Measurements from ENCODE around the gene SLIT1.

DNA sequence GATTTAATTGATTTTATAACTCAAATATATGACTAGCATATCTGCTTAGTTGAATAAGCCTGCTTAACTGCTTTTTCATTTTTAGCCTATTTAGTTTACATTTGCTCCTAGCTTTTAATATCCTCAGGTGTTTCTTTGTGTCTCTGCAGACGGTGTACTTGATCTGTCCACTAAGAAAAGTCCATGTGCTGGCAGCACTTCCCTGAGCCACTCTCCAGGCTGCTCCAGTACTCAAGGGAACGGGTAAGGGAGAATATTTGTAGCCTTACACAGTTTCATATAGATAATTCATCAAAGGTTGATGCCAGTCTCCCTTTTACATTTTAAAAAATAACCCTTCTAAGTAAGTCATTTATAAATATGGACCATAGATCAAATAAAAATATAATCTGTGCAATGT lies 233.8 kb downstream of the SLIT1 start:
- TF ChIP-seq EZH2 (IDR thresholded peaks at IDR 0.05; ENCODE audit: low read length) = no peak
- TF ChIP-seq, protein P1, sequence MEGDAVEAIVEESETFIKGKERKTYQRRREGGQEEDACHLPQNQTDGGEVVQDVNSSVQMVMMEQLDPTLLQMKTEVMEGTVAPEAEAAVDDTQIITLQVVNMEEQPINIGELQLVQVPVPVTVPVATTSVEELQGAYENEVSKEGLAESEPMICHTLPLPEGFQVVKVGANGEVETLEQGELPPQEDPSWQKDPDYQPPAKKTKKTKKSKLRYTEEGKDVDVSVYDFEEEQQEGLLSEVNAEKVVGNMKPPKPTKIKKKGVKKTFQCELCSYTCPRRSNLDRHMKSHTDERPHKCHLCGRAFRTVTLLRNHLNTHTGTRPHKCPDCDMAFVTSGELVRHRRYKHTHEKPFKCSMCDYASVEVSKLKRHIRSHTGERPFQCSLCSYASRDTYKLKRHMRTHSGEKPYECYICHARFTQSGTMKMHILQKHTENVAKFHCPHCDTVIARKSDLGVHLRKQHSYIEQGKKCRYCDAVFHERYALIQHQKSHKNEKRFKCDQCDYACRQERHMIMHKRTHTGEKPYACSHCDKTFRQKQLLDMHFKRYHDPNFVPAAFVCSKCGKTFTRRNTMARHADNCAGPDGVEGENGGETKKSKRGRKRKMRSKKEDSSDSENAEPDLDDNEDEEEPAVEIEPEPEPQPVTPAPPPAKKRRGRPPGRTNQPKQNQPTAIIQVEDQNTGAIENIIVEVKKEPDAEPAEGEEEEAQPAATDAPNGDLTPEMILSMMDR (optimal IDR thresholded peaks at IDR 0.05 in 1 of 3, IDR thresholded peaks at IDR 0.05 in 1 of 3, conservative IDR thresholded peaks at IDR 0.05 in 1 of 3; ENCODE audit: extremely low read depth in 1 of 3, insufficient read depth in 2 of 3, low read length in 3 of 3) = no peak

Data from keratinocyte (primary cell).